A673 (cell line): ENCODE results near the gene LY6G5C. TPM values are rescaled to one million over a fixed set of nuclear protein-coding genes. Genes with fewer than 3 reads are reported as not detected.

ENCODE experiments used
- BruUV-seq: library from RNA; stranded (reverse); fragments of 400-500 nt; replicated peaks from 2 replicates; lab custom pipeline; 2021; lab: Mats Ljungman, UMichigan
- CTCF ChIA-PET: fragments of 300-600 bp; sonication (Branson Sonifier 250); formaldehyde crosslinking; loops from one replicate; lab custom pipeline; 2022; ENCODE audit warnings: antibody characterized with exemption; lab: Charles Lee
- POLR2A ChIA-PET: fragments of 300-600 bp; sonication (Branson Sonifier 250); formaldehyde crosslinking; loops from one replicate; lab custom pipeline; 2022; ENCODE audit warnings: antibody characterized with exemption; ENCODE audit not compliant: low non-redundant PET; lab: Charles Lee
- DNase-seq: peaks from one replicate; pipeline ENCODE4 v3.0.0-alpha.2; 2015; ENCODE audit warnings: low spot score
- H3K27ac ChIP-seq: fragments of 200-600 bp; sonication (generic); 2 replicates; pipeline ENCODE4 v1.5.1; 2016; ENCODE audit warnings: mixed run types, low read depth, mild to moderate bottlenecking, mixed read lengths, antibody characterized with exemption, low read length; ENCODE audit not compliant: poor library complexity, severe bottlenecking
- H3K27me3 ChIP-seq: fragments of 200-600 bp; sonication (generic); replicated peaks from 2 replicates; pipeline ENCODE4 v1.6.1; 2017; ENCODE audit warnings: mixed run types, low read depth, mild to moderate bottlenecking, mixed read lengths, antibody characterized with exemption, low read length; ENCODE audit not compliant: insufficient read depth, poor library complexity
- H3K36me3 ChIP-seq: fragments of 200-600 bp; sonication (generic); 2 replicates; pipeline ENCODE4 v1.6.1; 2016; ENCODE audit warnings: mixed run types, mild to moderate bottlenecking, mixed read lengths, antibody characterized with exemption, low read length; ENCODE audit not compliant: insufficient read depth, poor library complexity, severe bottlenecking
- H3K4me1 ChIP-seq: fragments of 200-600 bp; sonication (generic); 2 replicates; pipeline ENCODE4 v1.6.1; 2017; ENCODE audit warnings: mixed run types, mild to moderate bottlenecking, mixed read lengths, antibody characterized with exemption, low read length; ENCODE audit not compliant: insufficient read depth, poor library complexity, severe bottlenecking
- H3K4me3 ChIP-seq: fragments of 200-600 bp; sonication (generic); 2 replicates; pipeline ENCODE4 v1.5.1; 2016; ENCODE audit warnings: low read depth, mixed run types, mild to moderate bottlenecking, mixed read lengths, low read length; ENCODE audit not compliant: poor library complexity, severe bottlenecking
- H3K9me3 ChIP-seq: fragments of 200-600 bp; sonication (generic); 2 replicates; pipeline ENCODE4 v1.6.1; 2016; ENCODE audit warnings: mixed run types, low read depth, mild to moderate bottlenecking, mixed read lengths, antibody characterized with exemption, low read length; ENCODE audit not compliant: poor library complexity, severe bottlenecking
- EZH2 ChIP-seq: fragments of 200-600 bp; sonication (generic); IDR thresholded peaks from 2 replicates; pipeline ENCODE4 v1.6.1; 2017; ENCODE audit warnings: borderline replicate concordance, low read depth, mild to moderate bottlenecking, mixed read lengths, antibody characterized with exemption, low read length; ENCODE audit not compliant: poor library complexity, severe bottlenecking
- intact Hi-C: fragments of 100-400 bp; cut with micrococcal nuclease; formaldehyde crosslinking; loops from one replicate; pipeline ENCODE4 v1.10.0; 2022; ENCODE audit not compliant: unreplicated experiment
- total RNA-seq: library from RNA; stranded (reverse); gene quantifications from 2 replicates; pipeline ENCODE4 v1.2.3, GENCODE V29; 2021
- TF ChIP-seq, protein P1 (sequence below): fragments of 300-800, 200-600 bp; sonication (generic); conservative IDR thresholded peaks from 2 replicates; pipeline ENCODE4 v1.5.1; 2017; ENCODE audit warnings: low read depth, mild to moderate bottlenecking, antibody characterized with exemption, low read length, moderate library complexity, mixed read lengths

The LY6G5C gene
- total RNA-seq, 1 experiment from 2014 or later, result 6.8 TPM

DNA sequence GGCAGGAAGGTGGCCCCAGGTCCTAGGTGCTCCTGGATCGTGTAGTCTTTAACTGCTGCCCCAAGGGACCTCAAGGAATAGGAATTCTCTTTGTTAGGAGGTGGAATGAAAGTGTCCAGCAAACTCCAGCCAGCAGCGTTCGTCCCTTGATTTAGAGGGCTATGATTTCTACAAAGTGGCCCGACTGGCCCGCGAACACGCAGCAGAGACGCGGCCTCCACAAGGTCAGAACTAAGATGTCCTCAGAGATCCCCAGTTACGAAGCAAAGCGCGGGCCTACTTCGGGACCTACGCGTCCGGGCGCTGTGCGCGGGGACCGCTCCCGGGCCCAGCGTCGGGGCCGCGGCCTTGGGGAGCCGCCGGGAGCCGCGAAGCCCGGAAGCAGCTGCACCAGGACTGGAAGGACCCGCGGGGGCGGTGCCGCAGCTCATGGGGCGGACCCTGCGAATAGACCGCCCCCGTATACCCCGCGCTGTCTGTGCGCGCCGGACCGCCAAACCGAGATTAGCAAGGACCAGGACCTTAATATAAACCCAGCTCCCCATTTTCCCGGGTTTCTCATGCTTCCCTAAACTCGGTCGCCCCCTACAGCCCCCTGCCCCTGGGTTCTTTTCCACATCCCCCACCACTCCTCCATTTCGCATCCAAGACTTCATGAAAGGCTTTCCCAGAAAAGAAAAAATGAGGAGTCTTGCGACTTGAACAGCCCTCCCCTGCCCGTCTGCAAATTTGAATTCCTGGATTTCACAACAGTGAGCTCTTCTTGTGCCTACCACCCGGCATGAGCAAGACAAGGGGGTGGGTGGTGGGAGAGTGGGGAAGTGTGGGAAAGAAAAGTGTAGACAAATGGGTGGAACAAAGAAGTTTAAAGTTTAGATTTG lies 20.2 kb downstream of the LY6G5C start, which contains the start of gene C6orf47:
Gene C6orf47 (minus strand): TSS at position 398 of the 881 bp plus-strand sequence. CDS start 831 bp downstream, outside the sequence.
- H3K9me3 ChIP-seq, result no peaks in the 10 kb centered on the region
- peaks cover 19% of the 10 kb centered on the region for H3K36me3 ChIP-seq
- peaks cover 39% of the 10 kb centered on the region for H3K4me1 ChIP-seq
- no peaks in the 10 kb centered on the region for H3K27me3 ChIP-seq
- intact Hi-C loops, result loop anchor here (5.0 kb wide), 1 partner anchor 38 kb away; the partner anchor contains the start of gene PRRC2A
- ChIA-PET POLR2A (interaction anchor here (0.5 kb wide), 1 partner anchor 24 kb away, joined by 4 read pairs; no protein-coding TSS in a partner anchor), CTCF (interaction anchor here (0.6 to 1.0 kb wide), 4 partner anchors 8 to 178 kb away, joined by 4 to 6 read pairs (median 4); partner anchors contain the start of gene BAG6)
- peak; percentile 92 for DNase-seq
- TF ChIP-seq, protein P1, sequence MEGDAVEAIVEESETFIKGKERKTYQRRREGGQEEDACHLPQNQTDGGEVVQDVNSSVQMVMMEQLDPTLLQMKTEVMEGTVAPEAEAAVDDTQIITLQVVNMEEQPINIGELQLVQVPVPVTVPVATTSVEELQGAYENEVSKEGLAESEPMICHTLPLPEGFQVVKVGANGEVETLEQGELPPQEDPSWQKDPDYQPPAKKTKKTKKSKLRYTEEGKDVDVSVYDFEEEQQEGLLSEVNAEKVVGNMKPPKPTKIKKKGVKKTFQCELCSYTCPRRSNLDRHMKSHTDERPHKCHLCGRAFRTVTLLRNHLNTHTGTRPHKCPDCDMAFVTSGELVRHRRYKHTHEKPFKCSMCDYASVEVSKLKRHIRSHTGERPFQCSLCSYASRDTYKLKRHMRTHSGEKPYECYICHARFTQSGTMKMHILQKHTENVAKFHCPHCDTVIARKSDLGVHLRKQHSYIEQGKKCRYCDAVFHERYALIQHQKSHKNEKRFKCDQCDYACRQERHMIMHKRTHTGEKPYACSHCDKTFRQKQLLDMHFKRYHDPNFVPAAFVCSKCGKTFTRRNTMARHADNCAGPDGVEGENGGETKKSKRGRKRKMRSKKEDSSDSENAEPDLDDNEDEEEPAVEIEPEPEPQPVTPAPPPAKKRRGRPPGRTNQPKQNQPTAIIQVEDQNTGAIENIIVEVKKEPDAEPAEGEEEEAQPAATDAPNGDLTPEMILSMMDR, result no peak
- no peak for TF ChIP-seq EZH2
- no TSS peak for BruUV-seq
- H3K4me3 ChIP-seq, result peak within 1 kb of the TSS; percentile 83
- peak within 1 kb of the TSS; percentile 88 for H3K27ac ChIP-seq

- ChIA-PET POLR2A (interaction anchor here (0.5 kb wide), 1 partner anchor 24 kb away, joined by 4 read pairs; no protein-coding TSS in a partner anchor), CTCF (interaction anchor here (1.0 kb wide), 1 partner anchor 63 kb away, joined by 4 read pairs; no protein-coding TSS in a partner anchor)
- no peaks in the 10 kb centered on the region for H3K27me3 ChIP-seq
- H3K27ac ChIP-seq, result peak overlapping the region; percentile 88
- peaks cover 19% of the 10 kb centered on the region for H3K36me3 ChIP-seq
- H3K4me3 ChIP-seq, result peak overlapping the region; percentile 83
- no peaks in the 10 kb centered on the region for H3K9me3 ChIP-seq
- H3K4me1 ChIP-seq, result peaks cover 39% of the 10 kb centered on the region
- intact Hi-C loops, result loop anchor here (5.0 to 10.0 kb wide), 2 partner anchors 38 to 115 kb away; partner anchors contain the start of genes ATP6V1G2, DDX39B, NFKBIL1 and PRRC2A
- TF ChIP-seq EZH2, result no peak
- TF ChIP-seq, protein P1, result no peak
- no peak for DNase-seq
- BruUV-seq, result no TSS peak
These were observed 21.1 kb downstream of the LY6G5C start for GRCh38 chr6:31659649-31660380.
